NB4 (cell line): ENCODE measurements around the gene DNAJC5G.

Experiments used
- POLR2A ChIP-seq: IDR thresholded peaks from 2 replicates; pipeline ENCODE4 v1.6.1; 2011; ENCODE audit warnings: mild to moderate bottlenecking; ENCODE audit not compliant: insufficient read length; ENCODE audit errors: extremely low read depth
- TF ChIP-seq, protein P1 (sequence below): IDR thresholded peaks from one replicate; pipeline ENCODE4 v1.5.1; 2012; ENCODE audit warnings: low read depth, low read length

DNA sequence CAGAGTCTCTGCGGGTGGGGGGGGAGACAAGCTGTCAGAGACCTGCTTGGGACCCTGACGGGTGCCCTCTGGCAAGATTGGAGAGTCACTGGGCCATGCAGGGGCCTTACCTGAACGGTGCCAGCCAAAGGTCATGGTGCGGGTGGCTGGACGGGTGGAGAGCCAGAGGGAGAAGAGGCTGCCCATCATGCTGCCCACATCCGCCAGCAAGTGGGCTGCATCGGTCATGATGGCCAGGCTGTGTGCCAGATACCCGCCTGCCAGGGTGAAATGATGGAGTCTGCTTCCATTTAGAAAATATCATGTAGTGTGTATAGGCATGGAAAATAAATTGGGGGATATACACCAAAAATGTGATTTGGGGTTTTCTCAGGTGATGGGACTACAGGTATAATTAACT is 17.2 kb upstream of the DNAJC5G start:
- TF ChIP-seq POLR2A = no peak
- TF ChIP-seq, protein P1, sequence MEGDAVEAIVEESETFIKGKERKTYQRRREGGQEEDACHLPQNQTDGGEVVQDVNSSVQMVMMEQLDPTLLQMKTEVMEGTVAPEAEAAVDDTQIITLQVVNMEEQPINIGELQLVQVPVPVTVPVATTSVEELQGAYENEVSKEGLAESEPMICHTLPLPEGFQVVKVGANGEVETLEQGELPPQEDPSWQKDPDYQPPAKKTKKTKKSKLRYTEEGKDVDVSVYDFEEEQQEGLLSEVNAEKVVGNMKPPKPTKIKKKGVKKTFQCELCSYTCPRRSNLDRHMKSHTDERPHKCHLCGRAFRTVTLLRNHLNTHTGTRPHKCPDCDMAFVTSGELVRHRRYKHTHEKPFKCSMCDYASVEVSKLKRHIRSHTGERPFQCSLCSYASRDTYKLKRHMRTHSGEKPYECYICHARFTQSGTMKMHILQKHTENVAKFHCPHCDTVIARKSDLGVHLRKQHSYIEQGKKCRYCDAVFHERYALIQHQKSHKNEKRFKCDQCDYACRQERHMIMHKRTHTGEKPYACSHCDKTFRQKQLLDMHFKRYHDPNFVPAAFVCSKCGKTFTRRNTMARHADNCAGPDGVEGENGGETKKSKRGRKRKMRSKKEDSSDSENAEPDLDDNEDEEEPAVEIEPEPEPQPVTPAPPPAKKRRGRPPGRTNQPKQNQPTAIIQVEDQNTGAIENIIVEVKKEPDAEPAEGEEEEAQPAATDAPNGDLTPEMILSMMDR = no peak
